Suppressor macrophage treated with lipopolysaccharide for 1 hour (primary cell): ENCODE results near the gene SMIM41.

Source experiments
- DNase-seq, 3 donors: peaks; one replicate each; pipeline ENCODE4 v3.0.0-alpha.2; 2020 to 2022

Gene SMIM41

GRCh38 chr12:52122904-52123303 is 43.4 kb downstream of the SMIM41 start:
- DNase-seq = no peak

GRCh38 chr12:52123487-52124186 is 44.1 kb downstream of the SMIM41 start:
- DNase-seq = no peak

- no peak for DNase-seq
Observed at GRCh38 chr12:52125476-52125900, 46.0 kb downstream of the SMIM41 start.

- DNase-seq = no peak
Observed at GRCh38 chr12:52126050-52126604, 46.6 kb downstream of the SMIM41 start.

- DNase-seq = no peak
Observed at GRCh38 chr12:52126605-52127578, 47.4 kb downstream of the SMIM41 start.

GRCh38 chr12:52127683-52128450 is 48.4 kb downstream of the SMIM41 start:
- no peak for DNase-seq

- DNase-seq = no peak
Observed at GRCh38 chr12:52130711-52131110, 51.2 kb downstream of the SMIM41 start.

- peak; percentile 36 to 60 (median 50) for DNase-seq
Observed at GRCh38 chr12:52132754-52133161, 53.3 kb downstream of the SMIM41 start.

- DNase-seq = no peak
Observed at GRCh38 chr12:52137746-52138145, 58.2 kb downstream of the SMIM41 start.

GRCh38 chr12:52139147-52139546 is 59.6 kb downstream of the SMIM41 start:
- no peak for DNase-seq

- no peak for DNase-seq
Observed at GRCh38 chr12:52139579-52140062, 60.1 kb downstream of the SMIM41 start.

GRCh38 chr12:52141306-52141705 is 61.8 kb downstream of the SMIM41 start:
- no peak for DNase-seq

GRCh38 chr12:52141875-52142274 is 62.4 kb downstream of the SMIM41 start:
- DNase-seq = no peak

- DNase-seq = no peak
Observed at GRCh38 chr12:52142431-52142830, 62.9 kb downstream of the SMIM41 start.

- DNase-seq = no peak
Observed at GRCh38 chr12:52144512-52145227, 65.2 kb downstream of the SMIM41 start.

- DNase-seq = no peak
Observed at GRCh38 chr12:52145228-52146088, 66.0 kb downstream of the SMIM41 start.

GRCh38 chr12:52146089-52146821 is 66.8 kb downstream of the SMIM41 start:
- DNase-seq = no peak

GRCh38 chr12:52146822-52147366 is 67.4 kb downstream of the SMIM41 start:
- no peak for DNase-seq

- peak; percentile 81 to 85 (median 84) for DNase-seq
Observed at GRCh38 chr12:52147367-52147963, 68.0 kb downstream of the SMIM41 start.
